ENCODE data around the gene SEC14L1. TPM values are rescaled to one million over a fixed set of nuclear protein-coding genes. Genes with fewer than 3 reads are reported as not detected.

The SEC14L1 gene
- total RNA-seq, 2 donors from 2014 or later: 96.6 to 140 TPM

DNA sequence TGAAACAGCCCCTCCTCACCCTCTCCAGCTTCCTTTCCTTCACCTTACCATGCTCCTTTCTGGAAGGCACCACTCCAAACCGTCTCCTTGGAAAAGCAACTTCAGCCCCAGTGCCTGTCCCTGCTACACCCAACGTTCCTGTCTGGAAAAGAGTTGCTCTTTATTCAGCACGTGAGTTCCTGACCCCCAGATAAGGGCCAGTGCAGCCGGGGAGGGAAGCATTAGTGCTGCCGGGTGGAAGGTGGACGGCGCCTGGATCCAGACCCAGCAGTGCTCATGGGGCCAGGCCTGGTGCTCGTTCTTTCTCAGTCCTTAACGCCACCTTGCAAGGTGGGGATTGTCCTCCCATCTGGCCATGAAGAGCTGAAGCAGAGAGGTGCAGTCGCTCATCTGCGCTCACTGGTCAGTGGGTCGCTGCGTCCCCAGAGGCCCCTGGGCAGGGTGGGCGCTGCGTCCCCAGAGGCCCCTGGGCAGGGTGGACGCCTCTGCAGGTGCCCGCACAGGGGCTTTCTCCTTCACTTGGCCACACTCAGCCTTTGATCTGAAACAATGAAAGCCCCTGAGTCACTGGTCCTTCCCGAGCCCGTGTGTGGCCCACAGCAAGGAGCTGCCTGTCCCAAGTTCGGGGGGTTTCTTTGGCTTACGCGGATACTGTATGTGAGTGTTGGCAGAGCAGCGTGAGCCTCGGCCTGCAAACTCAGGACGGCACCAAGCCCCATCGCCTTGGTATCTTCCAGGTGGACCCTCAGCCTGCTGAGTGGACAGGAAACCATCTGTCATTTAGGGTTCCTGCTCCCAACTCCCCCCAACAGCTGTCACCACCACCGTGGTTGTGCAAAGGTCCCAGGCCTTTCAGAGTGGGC lies 117.1 kb downstream of the SEC14L1 start:
- Mint-ChIP-seq H3K4me1 (peaks cover 3% of the 10 kb centered on the region), H3K27ac (no peak overlapping the region), H3K36me3 (ENCODE audit: low read depth) (no peaks in the 10 kb centered on the region), H3K4me3 (no peak overlapping the region), H3K27me3 (peaks cover 7% of the 10 kb centered on the region)
- ATAC-seq (no peak), DNase-seq (no peak)
- H3K9me3 ChIP-seq (ENCODE audit: control insufficient read depth, low read length, poor library complexity, severe bottlenecking): no peaks in the 10 kb centered on the region

DNA sequence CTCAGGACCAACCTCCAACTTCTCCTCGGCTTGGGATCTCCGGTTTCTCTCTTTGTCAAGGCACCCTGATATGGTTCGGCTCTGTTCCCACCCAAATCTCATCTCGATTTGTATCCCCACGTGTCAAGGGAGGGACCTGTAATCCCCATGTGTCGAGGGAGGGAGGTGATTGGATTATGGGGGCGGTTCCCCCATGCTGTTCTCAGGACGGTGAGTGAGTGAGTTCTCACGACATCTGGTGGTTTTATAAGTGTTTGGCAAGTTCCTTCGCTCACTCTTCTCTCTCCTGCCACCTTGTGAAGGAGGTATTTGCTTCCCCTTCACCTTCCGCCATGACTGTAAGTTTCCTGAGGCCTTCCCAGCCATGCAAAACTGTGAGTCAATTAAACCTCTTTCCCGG lies 117.9 kb downstream of the SEC14L1 start:
- Mint-ChIP-seq H3K4me1 (peaks cover 3% of the 10 kb centered on the region), H3K4me3 (no peak overlapping the region), H3K27me3 (peaks cover 7% of the 10 kb centered on the region), H3K27ac (no peak overlapping the region), H3K36me3 (ENCODE audit: low read depth) (no peaks in the 10 kb centered on the region)
- H3K9me3 ChIP-seq (ENCODE audit: control insufficient read depth, low read length, poor library complexity, severe bottlenecking): no peaks in the 10 kb centered on the region
- no peak for ATAC-seq
- DNase-seq: no peak

GRCh38 chr17:77264617-77265230 lies 124.0 kb downstream of the SEC14L1 start:
- Mint-ChIP-seq H3K27ac (no peak overlapping the region), H3K36me3 (ENCODE audit: low read depth) (no peaks in the 10 kb centered on the region), H3K27me3 (no peaks in the 10 kb centered on the region), H3K4me3 (no peak overlapping the region), H3K4me1 (no peaks in the 10 kb centered on the region)
- no peak for ATAC-seq
- no peaks in the 10 kb centered on the region for H3K9me3 ChIP-seq (ENCODE audit: control insufficient read depth, low read length, poor library complexity, severe bottlenecking)
- DNase-seq: no peak

DNA sequence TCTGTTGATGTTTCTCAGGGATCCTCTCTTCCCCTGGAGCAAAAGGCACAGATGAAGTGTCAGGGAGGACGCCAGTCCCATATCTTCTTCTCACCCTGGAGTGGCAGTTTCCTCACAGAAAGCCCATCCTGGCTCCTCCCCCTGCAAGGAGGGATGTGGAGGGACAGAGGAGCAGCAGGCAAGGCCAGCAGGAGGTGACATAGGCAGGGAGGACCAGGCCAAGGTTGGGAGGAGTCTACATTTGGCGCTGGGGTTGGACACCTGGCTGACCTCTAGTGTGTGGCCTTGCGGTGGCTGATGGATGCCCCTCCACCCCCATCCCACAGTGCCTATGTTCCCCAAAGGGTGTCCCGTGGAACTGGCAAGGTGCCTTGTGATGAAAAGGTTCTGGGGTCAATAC lies 125.4 kb downstream of the SEC14L1 start:
- Mint-ChIP-seq H3K36me3 (ENCODE audit: low read depth) (no peaks in the 10 kb centered on the region), H3K4me3 (no peak overlapping the region), H3K27me3 (peaks cover 6% of the 10 kb centered on the region), H3K4me1 (peaks cover 2% of the 10 kb centered on the region), H3K27ac (no peak overlapping the region)
- DNase-seq: no peak
- H3K9me3 ChIP-seq (ENCODE audit: control insufficient read depth, low read length, poor library complexity, severe bottlenecking): no peaks in the 10 kb centered on the region
- ATAC-seq: no peak

Measured in T-helper 17 cell (primary cell).